ENCODE measurements around the gene TMEM203. TPM values are rescaled to one million over a fixed set of nuclear protein-coding genes. Genes with fewer than 3 reads are reported as not detected.

TMEM203 gene
- total and polyA plus RNA-seq, 12 donors = 21.7 to 48.4 (median 40.0) TPM

DNA sequence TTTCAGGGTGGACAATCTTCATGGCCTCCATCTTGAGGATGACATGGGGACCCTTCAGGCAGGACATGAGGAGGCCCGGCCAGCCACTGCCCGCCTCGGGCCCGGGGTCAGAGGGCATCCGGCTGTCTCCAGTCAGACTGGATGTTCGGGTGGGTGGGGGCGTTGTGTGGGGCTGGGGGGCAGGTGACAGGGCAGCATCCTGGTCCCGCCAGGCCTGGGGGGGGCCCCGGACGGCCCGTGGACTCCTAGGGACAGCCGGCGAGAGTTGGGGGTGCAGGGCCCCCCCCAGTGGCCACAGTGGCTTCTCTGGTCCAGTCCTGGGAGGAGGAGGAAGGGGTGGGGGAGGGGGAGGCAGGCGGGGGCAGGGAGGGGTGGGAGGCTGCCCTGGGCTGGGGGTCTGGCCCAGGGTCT is 15.7 kb upstream of the TMEM203 start:
- H3K27ac ChIP-seq = peak overlapping the region in 1 of 5 donors; percentile 91
- no peak for DNase-seq
- H3K4me1 ChIP-seq (replicated peaks in 1 of 2) = peaks cover 29 to 37% of the 10 kb centered on the region in 2 donors
- H3K9me3 ChIP-seq (replicated peaks in 1 of 3) = no peaks in the 10 kb centered on the region
- intact Hi-C loops (cut with DNase I) = no loop called here
- H3K36me3 ChIP-seq (replicated peaks in 1 of 2) = no peaks in the 10 kb centered on the region
- H3K27me3 ChIP-seq = no peaks in the 10 kb centered on the region
- WGBS, 4 donors = 70 to 80% (median 78%) methylated on average over 9 to 14 of the region's 14 CpGs; no CpG with 5 or more reads in 1 of the 4 donors
- peak overlapping the region in 1 of 4 donors; percentile 60 for H3K4me3 ChIP-seq
- TF ChIP-seq CTCF (IDR thresholded peaks at IDR 0.05) (no peak), POLR2A (IDR thresholded peaks at IDR 0.05) (no peak)

DNA sequence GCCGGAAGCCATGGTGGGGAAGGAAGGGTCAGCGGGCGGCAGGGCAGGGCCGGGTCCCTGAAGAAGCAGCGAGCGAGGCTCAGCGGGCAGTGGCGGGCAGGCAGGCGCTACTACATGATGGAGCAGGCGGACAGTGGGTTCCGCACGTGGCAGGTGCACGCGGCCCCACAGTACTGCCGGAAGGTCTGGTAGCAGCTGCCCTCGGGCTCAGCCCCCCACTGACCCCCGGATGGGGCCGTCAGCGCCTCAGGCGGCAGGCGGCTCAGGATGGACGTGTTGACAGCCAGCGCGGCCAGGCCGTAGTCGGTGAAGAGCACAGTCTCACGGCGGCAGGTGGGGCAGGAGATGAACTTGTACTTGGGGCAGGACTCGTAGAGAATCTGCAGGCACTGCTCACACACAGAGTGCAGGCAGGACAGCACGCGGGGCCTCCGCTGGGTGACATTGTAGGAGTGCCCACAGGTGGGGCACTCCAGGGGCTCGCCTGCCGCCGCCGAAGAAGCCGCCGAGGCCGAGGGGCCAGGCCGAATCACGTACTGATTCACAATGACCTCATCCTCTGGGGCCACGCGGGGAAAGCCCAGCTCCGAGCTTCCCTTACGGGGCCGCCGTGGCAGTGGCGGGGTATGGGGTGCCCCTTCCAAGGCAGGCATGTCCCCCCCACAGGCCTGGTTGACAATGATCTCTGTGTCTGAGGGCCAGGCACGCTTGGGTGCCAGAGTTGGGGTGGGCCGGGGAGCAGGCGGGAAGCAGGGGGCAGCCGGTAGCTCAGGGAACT is 15.1 kb upstream of the TMEM203 start:
- intact Hi-C loops (cut with DNase I) = no loop called here
- Histone ChIP-seq H3K9me3 (replicated peaks in 1 of 3) (no peaks in the 10 kb centered on the region), H3K4me3 (no peak overlapping the region), H3K4me1 (replicated peaks in 1 of 2) (peaks cover 29 to 37% of the 10 kb centered on the region in 2 donors), H3K27ac (peak overlapping the region in 1 of 5 donors; percentile 91), H3K36me3 (replicated peaks in 1 of 2) (no peaks in the 10 kb centered on the region), H3K27me3 (no peaks in the 10 kb centered on the region)
- TF ChIP-seq CTCF (IDR thresholded peaks at IDR 0.05) (no peak), POLR2A (IDR thresholded peaks at IDR 0.05) (no peak)
- DNase-seq = no peak
- 90 to 94% (median 91%) methylated on average over 31 to 52 of the region's 52 CpGs for WGBS, 4 donors

GRCh38 chr9:137219757-137220316 is 14.4 kb upstream of the TMEM203 start:
- intact Hi-C loops (cut with DNase I) = no loop called here
- Histone ChIP-seq H3K27ac (peak overlapping the region in 2 of 5 donors; percentile 40 to 46), H3K27me3 (no peaks in the 10 kb centered on the region), H3K36me3 (replicated peaks in 1 of 2) (no peaks in the 10 kb centered on the region), H3K9me3 (replicated peaks in 1 of 3) (no peaks in the 10 kb centered on the region), H3K4me3 (no peak overlapping the region), H3K4me1 (replicated peaks in 1 of 2) (peaks cover 29 to 37% of the 10 kb centered on the region in 2 donors)
- 92 to 95% (median 94%) methylated on average over 2 to 10 of the region's 10 CpGs for WGBS, 4 donors
- TF ChIP-seq POLR2A (IDR thresholded peaks at IDR 0.05) (no peak), CTCF (IDR thresholded peaks at IDR 0.05) (no peak)
- no peak for DNase-seq

- Histone ChIP-seq H3K36me3 (replicated peaks in 1 of 2) (no peaks in the 10 kb centered on the region), H3K27ac (peak overlapping the region; percentile 19 to 82 (median 69)), H3K27me3 (no peaks in the 10 kb centered on the region), H3K9me3 (replicated peaks in 1 of 3) (no peaks in the 10 kb centered on the region), H3K4me3 (peak overlapping the region in 1 of 4 donors; percentile 59), H3K4me1 (replicated peaks in 1 of 2) (peaks cover 29 to 31% of the 10 kb centered on the region in 2 donors)
- TF ChIP-seq POLR2A (IDR thresholded peaks at IDR 0.05) (peak in 1 of 2 donors; percentile 81), CTCF (IDR thresholded peaks at IDR 0.05) (no peak)
- DNase-seq = peak; percentile 70 to 92 (median 89)
- intact Hi-C loops (cut with DNase I) = no loop called here
- 33 to 67% (median 48%) methylated on average over 10 to 12 of the region's 12 CpGs for WGBS, 4 donors
These were observed 13.4 kb upstream of the TMEM203 start for GRCh38 chr9:137218754-137219271.
